MM.1S (cell line): ENCODE measurements around the gene STARD6.
A peak's percentile ranks its signal among the peaks of the same experiment; 100 is the strongest.

ENCODE experiments used
- DNase-seq: peaks from one replicate; pipeline ENCODE4 v3.0.0-alpha.2; 2015
- H2AFZ ChIP-seq: fragments of 300-600 bp; sonication (generic); 2 replicates; pipeline ENCODE4 v1.6.0; 2016; ENCODE audit warnings: antibody characterized with exemption, low read length
- H3F3A ChIP-seq: fragments of 300-600 bp; sonication (generic); 2 replicates; pipeline ENCODE4 v1.6.1; 2016; ENCODE audit warnings: mild to moderate bottlenecking, antibody characterized with exemption, low read length, moderate library complexity, mixed read lengths; ENCODE audit not compliant: insufficient read depth
- H3K27ac ChIP-seq: fragments of 300-600 bp; sonication (generic); 2 replicates; pipeline ENCODE4 v1.5.1; 2016; ENCODE audit warnings: mild to moderate bottlenecking, low read length
- H3K27me3 ChIP-seq: fragments of 300-600 bp; sonication (generic); replicated peaks from 2 replicates; pipeline ENCODE4 v1.6.0; 2016; ENCODE audit warnings: low read length; ENCODE audit not compliant: insufficient read depth
- H3K36me3 ChIP-seq: fragments of 300-600 bp; sonication (generic); replicated peaks from 2 replicates; pipeline ENCODE4 v1.6.1; 2016; ENCODE audit warnings: mild to moderate bottlenecking, low read length, mixed read lengths; ENCODE audit not compliant: insufficient read depth
- H3K4me1 ChIP-seq: fragments of 300-600 bp; sonication (generic); 2 replicates; pipeline ENCODE4 v1.6.1; 2016; ENCODE audit warnings: low read length, mixed read lengths
- H3K4me2 ChIP-seq: fragments of 300-600 bp; sonication (generic); 2 replicates; pipeline ENCODE4 v1.6.0; 2016; ENCODE audit warnings: low read depth, low read length
- H3K4me3 ChIP-seq: fragments of 300-600 bp; sonication (generic); 2 replicates; pipeline ENCODE4 v1.5.1; 2016; ENCODE audit warnings: low read length, mixed read lengths
- H3K79me2 ChIP-seq: fragments of 300-600 bp; sonication (generic); 2 replicates; pipeline ENCODE4 v1.6.1; 2016; ENCODE audit warnings: mixed run types, low read length, mixed read lengths
- H3K9ac ChIP-seq: fragments of 300-600 bp; sonication (generic); 2 replicates; pipeline ENCODE4 v1.6.1; 2016; ENCODE audit warnings: low read length, mixed read lengths
- H3K9me2 ChIP-seq: fragments of 300-600 bp; sonication (generic); replicated peaks from 2 replicates; pipeline ENCODE4 v1.6.1; 2016; ENCODE audit warnings: mild to moderate bottlenecking, low read length, mixed read lengths; ENCODE audit not compliant: insufficient read depth
- H3K9me3 ChIP-seq: fragments of 300-600 bp; sonication (generic); replicated peaks from 2 replicates; pipeline ENCODE4 v1.6.1; 2016; ENCODE audit warnings: mild to moderate bottlenecking, low read length, mixed read lengths; ENCODE audit not compliant: insufficient read depth
- H4K20me1 ChIP-seq: fragments of 300-600 bp; sonication (generic); 2 replicates; pipeline ENCODE4 v1.6.1; 2016; ENCODE audit warnings: mild to moderate bottlenecking, low read length, moderate library complexity, mixed read lengths; ENCODE audit not compliant: insufficient read depth
- EZH2 ChIP-seq: fragments of 300-600 bp; sonication (generic); optimal IDR thresholded peaks from 2 replicates; pipeline ENCODE3; 2017; ENCODE audit warnings: low read depth, mild to moderate bottlenecking, antibody characterized with exemption, low read length, mixed read lengths
- EZH2phosphoT487 ChIP-seq: fragments of 300-600 bp; sonication (generic); IDR thresholded peaks from 2 replicates; pipeline ENCODE4 v1.6.1; 2018; ENCODE audit warnings: antibody characterized with exemption, low read length
- TF ChIP-seq, protein P1 (sequence below): fragments of 300-600 bp; sonication (generic); IDR thresholded peaks from 2 replicates; pipeline ENCODE4 v1.5.1; 2016; ENCODE audit warnings: antibody characterized with exemption, low read length, mixed read lengths

The STARD6 gene

DNA sequence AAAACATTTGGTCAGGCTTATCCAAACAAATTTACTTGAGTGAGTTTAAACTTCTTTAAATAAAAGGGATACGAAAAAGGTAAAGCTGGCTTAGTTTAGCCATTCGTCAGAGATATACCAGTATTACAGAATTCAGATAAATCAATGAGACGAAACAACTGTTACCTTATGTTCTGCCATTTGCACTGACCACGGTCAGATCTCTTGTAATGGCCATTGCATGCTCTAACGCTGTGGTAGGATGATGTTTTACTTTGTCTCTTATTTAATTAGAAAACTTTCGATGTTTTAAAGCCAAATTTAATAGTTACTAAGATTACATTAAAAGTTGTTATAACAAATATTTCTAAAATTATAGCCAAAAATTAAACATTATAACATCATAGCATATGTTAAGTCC lies 1.6 kb upstream of the STARD6 start:
- Histone ChIP-seq H3K27me3 (no peaks in the 10 kb centered on the region), H3K9me3 (no peaks in the 10 kb centered on the region), H3K36me3 (no peaks in the 10 kb centered on the region), H2AFZ (no peak overlapping the region), H3K9ac (no peak overlapping the region), H3K4me2 (peak overlapping the region; percentile 76), H4K20me1 (no peaks in the 10 kb centered on the region), H3K79me2 (peaks cover 8% of the 10 kb centered on the region), H3K27ac (no peak overlapping the region), H3F3A (peaks cover 4% of the 10 kb centered on the region; the same call in 1 of the 2 replicates), H3K4me1 (peaks cover 8% of the 10 kb centered on the region), H3K9me2 (no peaks in the 10 kb centered on the region), H3K4me3 (0 out of 2 replicates have a peak overlapping the region, but pooled peaks have one; percentile 84)
- TF ChIP-seq, protein P1, sequence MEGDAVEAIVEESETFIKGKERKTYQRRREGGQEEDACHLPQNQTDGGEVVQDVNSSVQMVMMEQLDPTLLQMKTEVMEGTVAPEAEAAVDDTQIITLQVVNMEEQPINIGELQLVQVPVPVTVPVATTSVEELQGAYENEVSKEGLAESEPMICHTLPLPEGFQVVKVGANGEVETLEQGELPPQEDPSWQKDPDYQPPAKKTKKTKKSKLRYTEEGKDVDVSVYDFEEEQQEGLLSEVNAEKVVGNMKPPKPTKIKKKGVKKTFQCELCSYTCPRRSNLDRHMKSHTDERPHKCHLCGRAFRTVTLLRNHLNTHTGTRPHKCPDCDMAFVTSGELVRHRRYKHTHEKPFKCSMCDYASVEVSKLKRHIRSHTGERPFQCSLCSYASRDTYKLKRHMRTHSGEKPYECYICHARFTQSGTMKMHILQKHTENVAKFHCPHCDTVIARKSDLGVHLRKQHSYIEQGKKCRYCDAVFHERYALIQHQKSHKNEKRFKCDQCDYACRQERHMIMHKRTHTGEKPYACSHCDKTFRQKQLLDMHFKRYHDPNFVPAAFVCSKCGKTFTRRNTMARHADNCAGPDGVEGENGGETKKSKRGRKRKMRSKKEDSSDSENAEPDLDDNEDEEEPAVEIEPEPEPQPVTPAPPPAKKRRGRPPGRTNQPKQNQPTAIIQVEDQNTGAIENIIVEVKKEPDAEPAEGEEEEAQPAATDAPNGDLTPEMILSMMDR, result no peak
- TF ChIP-seq EZH2, result no peak
- TF ChIP-seq EZH2phosphoT487, result no peak
- no peak for DNase-seq

DNA sequence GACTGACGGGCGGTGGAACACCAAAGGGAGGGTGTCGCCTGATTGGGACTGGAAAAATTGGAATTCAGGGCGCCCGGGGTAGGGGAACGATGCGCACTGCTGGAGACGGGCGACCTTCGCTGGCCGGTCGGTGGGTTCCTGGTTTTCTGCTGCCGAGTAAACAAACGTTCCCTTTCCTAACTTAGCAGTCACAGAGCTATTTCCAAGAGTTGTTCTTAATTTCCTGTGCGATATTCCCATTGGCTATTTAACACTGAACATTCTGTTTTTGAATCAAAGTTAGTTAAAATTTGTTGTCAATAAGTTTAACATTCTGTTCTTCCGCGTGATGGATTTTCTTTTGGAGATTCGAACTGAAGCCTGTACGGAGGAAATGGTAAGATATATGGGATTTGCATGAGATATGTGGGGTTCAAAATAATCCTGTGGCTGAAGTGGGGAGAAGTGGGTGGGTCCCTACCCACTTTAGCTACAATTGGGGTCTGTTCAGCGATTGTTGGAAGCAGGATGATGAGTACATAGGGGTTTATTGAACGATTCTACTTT lies 910 bp upstream of the STARD6 start:
- Histone ChIP-seq H3K4me2 (peak overlapping the region; percentile 76), H3F3A (peaks cover 4% of the 10 kb centered on the region; the same call in 1 of the 2 replicates), H3K9me2 (no peaks in the 10 kb centered on the region), H3K4me1 (peaks cover 8% of the 10 kb centered on the region), H4K20me1 (no peaks in the 10 kb centered on the region), H3K9ac (peak overlapping the region; percentile 64; the same call in 1 of the 2 replicates), H3K27ac (no peak overlapping the region; the same call in 1 of the 2 replicates), H3K79me2 (peaks cover 8% of the 10 kb centered on the region), H3K9me3 (no peaks in the 10 kb centered on the region), H3K4me3 (peak overlapping the region; percentile 84), H2AFZ (peak overlapping the region; percentile 90), H3K36me3 (no peaks in the 10 kb centered on the region), H3K27me3 (no peaks in the 10 kb centered on the region)
- no peak for TF ChIP-seq EZH2phosphoT487
- TF ChIP-seq EZH2, result no peak
- TF ChIP-seq, protein P1, result no peak
- DNase-seq, result no peak

DNA sequence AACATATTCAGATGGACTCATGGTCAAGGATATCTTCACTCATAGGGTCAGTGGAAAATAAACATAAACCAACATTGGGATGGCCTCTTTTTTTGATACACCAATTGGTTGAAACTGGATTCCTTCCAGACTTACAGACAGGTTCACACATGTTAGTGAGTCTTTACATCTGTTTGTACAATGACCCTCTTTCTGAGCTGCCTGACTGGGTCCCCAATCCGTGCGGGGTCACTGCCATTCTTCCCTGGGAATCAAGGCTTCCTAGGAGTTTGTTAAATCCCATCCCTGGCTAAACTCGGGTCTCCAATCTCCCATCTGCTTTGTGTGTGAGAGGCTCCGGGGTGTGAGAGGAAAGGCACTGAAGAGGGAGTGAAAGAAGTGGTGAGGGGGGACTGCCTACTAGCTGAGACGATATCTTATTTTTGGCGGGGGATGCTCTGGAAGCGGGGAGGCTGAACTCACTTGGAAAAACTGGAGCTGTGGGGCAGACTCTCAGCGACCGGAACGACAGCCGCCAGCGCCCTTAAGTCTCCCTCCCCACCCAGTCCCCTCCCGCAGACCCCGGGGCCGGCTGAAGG lies 487 bp downstream of the STARD6 start:
- peak overlapping the region; percentile 76 for H3K4me2 ChIP-seq
- peak overlapping the region; percentile 84 for H3K4me3 ChIP-seq
- H3K36me3 ChIP-seq, result no peaks in the 10 kb centered on the region
- TF ChIP-seq EZH2 (no peak), EZH2phosphoT487 (no peak)
- TF ChIP-seq, protein P1, result no peak
- DNase-seq, result no peak
- H3K9me2 ChIP-seq, result no peaks in the 10 kb centered on the region
- H3K9ac ChIP-seq, result peak overlapping the region; percentile 64
- H3K27ac ChIP-seq, result no peak overlapping the region
- no peaks in the 10 kb centered on the region for H3K9me3 ChIP-seq
- no peaks in the 10 kb centered on the region for H3K27me3 ChIP-seq
- peaks cover 8% of the 10 kb centered on the region for H3K79me2 ChIP-seq
- H3K4me1 ChIP-seq, result peaks cover 8% of the 10 kb centered on the region
- peak overlapping the region; percentile 90 for H2AFZ ChIP-seq
- no peaks in the 10 kb centered on the region for H4K20me1 ChIP-seq
- peaks cover 4% of the 10 kb centered on the region; the same call in 1 of the 2 replicates for H3F3A ChIP-seq
